ACHN (cell line): ENCODE results near the gene ATXN7L3B.
"Not testable (repeated sequence)": the region's sequence is repeated elsewhere in the genome, so short reads cannot be mapped to it uniquely, and the experiment has no call there.

ENCODE experiments used
- DNase-seq: peaks from one replicate; pipeline ENCODE4 v3.0.0-alpha.2; 2015
- in situ Hi-C: cut with HindIII; loops from 2 replicates; pipeline ENCODE4 v1.10.0; 2017; ENCODE audit warnings: low sequenced_read_pairs, low pct_ligation_motif_present, low pct_unique_long_range_greater_than_20kb

ATXN7L3B gene

GRCh38 chr12:74537707-74538385 lies at the start of gene ATXN7L3B:
Gene ATXN7L3B (plus strand): TSS chr12:74537835. CDS start chr12:74538113, 278 bp downstream.
- in situ Hi-C loops: no loop called here
- DNase-seq: peak; percentile 99

- DNase-seq: no peak
- in situ Hi-C loops: no loop called here
Measured at GRCh38 chr12:74488134-74488533, 49.5 kb upstream of the ATXN7L3B start.

GRCh38 chr12:74489543-74489942 lies 48.1 kb upstream of the ATXN7L3B start:
- DNase-seq: no peak
- in situ Hi-C loops: no loop called here

GRCh38 chr12:74490390-74491064 lies 47.1 kb upstream of the ATXN7L3B start:
- DNase-seq: no peak
- in situ Hi-C loops: no loop called here

- in situ Hi-C loops: no loop called here
Measured at GRCh38 chr12:74491374-74491773, 46.3 kb upstream of the ATXN7L3B start.

GRCh38 chr12:74499192-74499591 lies 38.4 kb upstream of the ATXN7L3B start:
- in situ Hi-C loops: no loop called here
- DNase-seq: no peak

More at GRCh38 chr12:74491374-74491773, 46.3 kb upstream of the ATXN7L3B start:
- DNase-seq: no peak

- not testable (repeated sequence) for DNase-seq
Measured at GRCh38 chr12:74508873-74509657, 28.6 kb upstream of the ATXN7L3B start.

GRCh38 chr12:74509886-74510285 lies 27.7 kb upstream of the ATXN7L3B start:
- no peak for DNase-seq
- in situ Hi-C loops: no loop called here

More at GRCh38 chr12:74508873-74509657, 28.6 kb upstream of the ATXN7L3B start:
- in situ Hi-C loops: not testable (repeated sequence)

GRCh38 chr12:74514098-74514872 lies 23.4 kb upstream of the ATXN7L3B start:
- in situ Hi-C loops: no loop called here
- DNase-seq: no peak

- no peak for DNase-seq
- in situ Hi-C loops: no loop called here
Measured at GRCh38 chr12:74515849-74516248, 21.8 kb upstream of the ATXN7L3B start.

GRCh38 chr12:74526535-74526934 lies 11.1 kb upstream of the ATXN7L3B start:
- in situ Hi-C loops: no loop called here
- DNase-seq: no peak

GRCh38 chr12:74527491-74527890 lies 10.1 kb upstream of the ATXN7L3B start:
- DNase-seq: no peak
- in situ Hi-C loops: no loop called here

- no peak for DNase-seq
- in situ Hi-C loops: no loop called here
Measured at GRCh38 chr12:74530676-74531075, 7.0 kb upstream of the ATXN7L3B start.

GRCh38 chr12:74535536-74535935 lies 2.1 kb upstream of the ATXN7L3B start:
- no peak for DNase-seq
- in situ Hi-C loops: no loop called here

- in situ Hi-C loops: no loop called here
- DNase-seq: peak; percentile 82
Measured at GRCh38 chr12:74537126-74537706, 419 bp upstream of the ATXN7L3B start.

- in situ Hi-C loops: no loop called here
- DNase-seq: no peak
Measured at GRCh38 chr12:74538491-74539258, 1.0 kb downstream of the ATXN7L3B start.

GRCh38 chr12:74539261-74539660 lies 1.6 kb downstream of the ATXN7L3B start:
- in situ Hi-C loops: no loop called here

More at GRCh38 chr12:74539261-74539660, 1.6 kb downstream of the ATXN7L3B start:
- no peak for DNase-seq
